GM19025 (cell line): ENCODE results near the gene ST6GALNAC5.

Source experiments
- ATAC-seq: cut with Tn5 transposase; IDR thresholded peaks from one replicate; pipeline ENCODE4 v1.9.1; 2021; ENCODE audit warnings: mild to moderate bottlenecking, low read depth, moderate library complexity; ENCODE audit not compliant: unreplicated experiment

ST6GALNAC5 gene

DNA sequence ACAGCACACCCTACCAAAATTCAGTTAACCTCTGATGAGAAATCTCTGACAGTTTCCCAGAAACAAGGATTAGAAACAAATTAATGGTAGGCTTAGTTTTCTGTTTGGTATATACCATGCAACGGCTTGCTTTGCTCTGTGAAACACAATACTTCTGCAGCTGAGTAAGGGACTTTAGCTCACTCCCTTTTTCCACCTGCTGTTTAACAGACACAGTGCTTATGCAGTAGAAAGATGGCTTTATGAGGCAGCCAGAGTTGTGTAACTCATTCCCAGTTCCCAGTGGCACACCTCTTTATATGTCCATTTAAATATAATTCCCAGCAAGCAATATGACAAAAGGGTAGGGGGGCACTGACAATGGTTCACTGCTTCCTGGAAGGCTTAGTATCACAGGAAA is 228.0 kb downstream of the ST6GALNAC5 start:
- no peak for ATAC-seq

GRCh38 chr1:77096496-77097255 is 229.4 kb downstream of the ST6GALNAC5 start:
- no peak for ATAC-seq

GRCh38 chr1:77100875-77101274 is 233.6 kb downstream of the ST6GALNAC5 start:
- no peak for ATAC-seq

DNA sequence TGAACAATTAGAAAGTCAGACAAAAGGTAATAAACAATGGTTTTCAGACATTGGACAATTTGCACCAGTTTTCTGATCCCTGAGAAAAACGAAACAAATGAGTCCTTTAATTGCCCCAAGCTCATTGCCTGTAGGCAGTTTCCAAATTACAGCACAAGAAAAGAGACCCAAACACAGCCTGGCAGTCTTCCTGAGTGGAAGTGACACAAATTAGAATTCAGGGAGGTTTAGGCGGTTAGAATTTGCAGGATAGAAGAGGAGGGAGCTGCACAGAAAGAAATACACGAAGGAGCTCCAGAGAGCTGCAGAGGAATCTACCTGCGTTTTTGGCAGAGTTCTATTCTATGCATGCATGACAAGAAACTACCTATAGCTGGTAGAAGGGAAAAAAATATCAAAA is 236.2 kb downstream of the ST6GALNAC5 start:
- no peak for ATAC-seq

DNA sequence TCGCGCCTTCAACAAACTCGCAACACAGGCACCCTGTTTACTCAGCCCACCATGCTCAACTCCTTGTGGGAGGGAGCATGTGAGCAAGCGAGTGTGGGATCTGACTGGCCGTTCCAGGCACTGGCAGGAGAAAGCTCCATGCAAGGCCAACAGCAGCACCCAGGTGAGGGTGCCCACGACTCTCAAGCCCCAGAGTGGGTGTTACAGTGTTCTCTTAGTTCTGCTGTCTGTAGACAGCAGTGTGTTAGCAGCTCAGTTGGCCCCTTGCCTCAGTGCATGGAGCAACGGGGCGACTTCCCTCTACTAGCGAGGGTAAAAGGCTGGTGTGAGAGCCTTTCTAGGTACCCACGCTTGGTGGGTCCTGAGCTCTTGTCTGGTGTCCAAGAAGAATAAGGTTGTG is 237.4 kb downstream of the ST6GALNAC5 start:
- ATAC-seq, result no peak
